HepG2 (cell line): ENCODE results near the gene SF1. TPM values are rescaled to one million over a fixed set of nuclear protein-coding genes. Genes with fewer than 3 reads are reported as not detected.

Source experiments
- ATAC-seq: fragments of 200-7000 bp; cut with Tn5 transposase; 3 replicates; pipeline ENCODE4 v1.9.1; 2020; ENCODE audit warnings: mild to moderate bottlenecking, moderate library complexity
- BruUV-seq: library from RNA; stranded (reverse); fragments of 400-500 nt; replicated peaks from 2 replicates; lab custom pipeline; 2021; lab: Mats Ljungman, UMichigan
- CTCF ChIA-PET: fragments of 300-600 bp; formaldehyde crosslinking; extraction: SDS; loops from one replicate; lab custom pipeline; 2021; ENCODE audit warnings: low total read pairs, inconsistent platforms, low intra/inter-chr PET ratio; lab: Yijun Ruan, JAX
- POLR2A ChIA-PET: fragments of 350-600 bp; sonication (Branson Sonifier 250); formaldehyde crosslinking; loops from one replicate; lab custom pipeline; 2020; ENCODE audit warnings: antibody characterized with exemption, inconsistent platforms; lab: Yijun Ruan, JAX
- DNase-seq: peaks from one replicate; pipeline ENCODE4 v3.0.0-alpha.2; 2015; ENCODE audit warnings: low spot score
- FAIRE-seq: peaks from 3 replicates; lab custom pipeline; 2011; peaks lifted over from hg19 to GRCh38; lab: Jason Lieb, UNC
- H2AFZ ChIP-seq: one replicate; pipeline ENCODE4 v1.6.1; 2011; ENCODE audit warnings: low read length, inconsistent platforms
- H3K27ac ChIP-seq: fragments of 300-600 bp; 3 replicates; pipeline ENCODE4 v1.8.0; 2011; ENCODE audit warnings: mixed run types, mild to moderate bottlenecking, mixed read lengths, low read length, inconsistent platforms; ENCODE audit not compliant: insufficient read depth; ENCODE audit errors: extremely low read length
- H3K27me3 ChIP-seq, 2 experiments: fragments of 200-600 bp in 1 of 2; 2 replicates in 1 of 2; 3 replicates in 1 of 2; pipeline versions ENCODE4 v1.6.0 to v1.8.0; 2011; ENCODE audit warnings: low read length in 2 of 2, mild to moderate bottlenecking in 2 of 2, moderate library complexity in 2 of 2, inconsistent platforms in 1 of 2; ENCODE audit not compliant: insufficient read depth in 2 of 2, control insufficient read depth in 1 of 2
- H3K36me3 ChIP-seq, 2 experiments: fragments of 200-600 bp in 1 of 2; replicated peaks in 1 of 2; 2 replicates in 1 of 2; 3 replicates in 1 of 2; pipeline versions ENCODE4 v1.5.1 to v1.8.0; 2011; ENCODE audit warnings: low read length in 2 of 2, inconsistent platforms in 1 of 2; ENCODE audit not compliant: insufficient read depth in 2 of 2, control insufficient read depth in 1 of 2
- H3K4me1 ChIP-seq: 2 replicates; pipeline ENCODE4 v1.5.1; 2012; ENCODE audit warnings: low read length, inconsistent platforms; ENCODE audit not compliant: insufficient read depth
- H3K4me2 ChIP-seq: 2 replicates; pipeline ENCODE4 v1.6.0; 2011; ENCODE audit warnings: low read depth, low read length, inconsistent platforms
- H3K4me3 ChIP-seq, 3 experiments: fragments of 200-600 bp in 1 of 3; sonication (generic), shearing (Covaris generic) in 1 of 3; replicated peaks in 1 of 3; 2 replicates each; pipeline ENCODE4 v1.5.1; 2011 to 2016; ENCODE audit warnings: low read length in 3 of 3, inconsistent platforms in 2 of 3, low read depth in 2 of 3, mild to moderate bottlenecking in 2 of 3, control low read depth in 1 of 3, mixed read lengths in 1 of 3; ENCODE audit not compliant: insufficient read depth in 1 of 3
- H3K79me2 ChIP-seq: one replicate; pipeline ENCODE4 v1.6.1; 2011; ENCODE audit warnings: low read length, inconsistent platforms; ENCODE audit not compliant: insufficient read depth
- H3K9ac ChIP-seq: 2 replicates; pipeline ENCODE4 v1.6.0; 2011; ENCODE audit warnings: mild to moderate bottlenecking, low read depth, low read length, inconsistent platforms; ENCODE audit not compliant: insufficient read depth
- H3K9me3 ChIP-seq: 2 replicates; pipeline ENCODE4 v1.5.1; 2012; ENCODE audit warnings: mild to moderate bottlenecking, low read length
- H4K20me1 ChIP-seq: 2 replicates; pipeline ENCODE4 v1.6.0; 2011; ENCODE audit warnings: inconsistent platforms, mild to moderate bottlenecking, low read length, moderate library complexity; ENCODE audit not compliant: insufficient read depth
- AKAP8 ChIP-seq: sonication (generic); formaldehyde crosslinking; IDR thresholded peaks from 2 replicates; pipeline ENCODE4 v1.5.1; 2020; ENCODE audit warnings: mild to moderate bottlenecking, missing genetic modification reagents
- HOXA9 ChIP-seq: sonication (generic); formaldehyde crosslinking; IDR thresholded peaks from 2 replicates; pipeline ENCODE4 v1.8.1; 2022; ENCODE audit warnings: missing genetic modification reagents, mild to moderate bottlenecking, moderate library complexity, borderline replicate concordance
- IKZF4 ChIP-seq: sonication (generic); formaldehyde crosslinking; IDR thresholded peaks from 2 replicates; pipeline ENCODE4 v1.5.1; 2020; ENCODE audit warnings: borderline replicate concordance, mild to moderate bottlenecking, low read depth, missing genetic modification reagents; ENCODE audit errors: not compliant biosample characterization
- MBD4 ChIP-seq: IDR thresholded peaks from 2 replicates; pipeline ENCODE4 v1.6.1; 2012; ENCODE audit warnings: low read length, inconsistent platforms, borderline replicate concordance
- PCBP2 ChIP-seq: fragments of 200-400 bp; formaldehyde crosslinking; optimal IDR thresholded peaks from 2 replicates; pipeline ENCODE3; 2018; ENCODE audit warnings: low read length, low read depth; ENCODE audit not compliant: poor library complexity, severe bottlenecking
- POLR2AphosphoS2 ChIP-seq: IDR thresholded peaks from 2 replicates; pipeline ENCODE4 v1.6.1; 2011; ENCODE audit warnings: low read depth, low read length, improper control_type of control experiment
- SP1 ChIP-seq, 2 experiments: fragments of 450-650 bp in 1 of 2; sonication (generic) in 1 of 2; formaldehyde crosslinking in 1 of 2; IDR thresholded peaks; 2 replicates each; pipeline versions ENCODE4 v1.4.0 to v1.6.1; 2016 to 2020; ENCODE audit warnings: missing genetic modification reagents in 1 of 2
- TCF7L2 ChIP-seq: IDR thresholded peaks from 2 replicates; pipeline ENCODE4 v1.6.1; 2011; ENCODE audit warnings: mild to moderate bottlenecking, low read depth, low read length, moderate library complexity
- ZFX ChIP-seq: sonication (generic); formaldehyde crosslinking; IDR thresholded peaks from 2 replicates; pipeline ENCODE4 v1.4.0; 2020; ENCODE audit warnings: mild to moderate bottlenecking, low read depth, missing genetic modification reagents, moderate library complexity
- ZFY ChIP-seq: sonication (generic); formaldehyde crosslinking; IDR thresholded peaks from 2 replicates; pipeline ENCODE4 v1.4.0; 2020; ENCODE audit warnings: missing genetic modification reagents
- ZNF768 ChIP-seq: sonication (generic); formaldehyde crosslinking; IDR thresholded peaks from 2 replicates; pipeline ENCODE4 v1.4.0; 2020; ENCODE audit warnings: missing genetic modification reagents
- ZSCAN21 ChIP-seq: sonication (generic); formaldehyde crosslinking; IDR thresholded peaks from 2 replicates; pipeline ENCODE4 v1.8.0; 2022; ENCODE audit warnings: mild to moderate bottlenecking, missing genetic modification reagents, moderate library complexity, borderline replicate concordance
- WGBS: methylation state at CpG from one replicate; pipeline ENCODE4 v1.1.6; 2017; ENCODE audit warnings: low lambda C conversion rate; 5-methylcytosine and 5-hydroxymethylcytosine counted together
- in situ Hi-C: cut with HindIII; loops from 2 replicates; pipeline ENCODE4 v1.10.0; 2017; ENCODE audit warnings: low pct_unique_long_range_greater_than_20kb; ENCODE audit not compliant: extremely low pct_ligation_motif_present
- intact Hi-C: fragments of 100-400 bp; cut with micrococcal nuclease; formaldehyde crosslinking; loops from one replicate; pipeline ENCODE4 v1.10.0; 2022; ENCODE audit not compliant: unreplicated experiment
- polyA plus RNA-seq, 8 experiments: library from polyadenylated mRNA; depleted of rRNA in 3 of 8; stranded (reverse) in 7 of 8; unstranded in 1 of 8; fragments of >200 nt; fragmentation: Illumina TruSeq in 4 of 8; extraction: Trizol in 4 of 8; gene quantifications; 2 replicates each; pipeline versions ENCODE4 v1.2.1 to v1.2.3, GENCODE V29; 2011 to 2016; ENCODE audit warnings: low read depth in 4 of 8, missing spikeins in 1 of 8, mixed read lengths in 1 of 8; ENCODE audit not compliant: insufficient read depth in 1 of 8
- total RNA-seq, 5 experiments: library from RNA; depleted of rRNA; stranded (reverse); fragments of >200 nt; fragmentation: Illumina TruSeq; extraction: Trizol; gene quantifications; 2 replicates each; pipeline ENCODE4 v1.2.3, GENCODE V29; 2016; ENCODE audit warnings: low read depth in 1 of 5
- TF ChIP-seq, protein P1 (sequence below): sonication (generic); formaldehyde crosslinking; IDR thresholded peaks from 2 replicates; pipeline ENCODE4 v1.4.0; 2020; ENCODE audit warnings: missing genetic modification reagents; ENCODE audit errors: not compliant biosample characterization
- TF ChIP-seq, protein P2 (sequence below): sonication (generic); formaldehyde crosslinking; IDR thresholded peaks from 2 replicates; pipeline ENCODE4 v1.4.0; 2020; ENCODE audit warnings: mild to moderate bottlenecking, missing genetic modification reagents
- TF ChIP-seq, protein P3 (sequence below): sonication (generic); formaldehyde crosslinking; IDR thresholded peaks from 2 replicates; pipeline ENCODE4 v1.9.0; 2021; ENCODE audit warnings: missing genetic modification reagents, mild to moderate bottlenecking, borderline replicate concordance

Gene SF1
- total and polyA plus RNA-seq, 2 of the 13 experiments (the other 11 are each of a cell fraction or from before 2014, with no cell fraction given), result 55.5 to 70.4 TPM

DNA sequence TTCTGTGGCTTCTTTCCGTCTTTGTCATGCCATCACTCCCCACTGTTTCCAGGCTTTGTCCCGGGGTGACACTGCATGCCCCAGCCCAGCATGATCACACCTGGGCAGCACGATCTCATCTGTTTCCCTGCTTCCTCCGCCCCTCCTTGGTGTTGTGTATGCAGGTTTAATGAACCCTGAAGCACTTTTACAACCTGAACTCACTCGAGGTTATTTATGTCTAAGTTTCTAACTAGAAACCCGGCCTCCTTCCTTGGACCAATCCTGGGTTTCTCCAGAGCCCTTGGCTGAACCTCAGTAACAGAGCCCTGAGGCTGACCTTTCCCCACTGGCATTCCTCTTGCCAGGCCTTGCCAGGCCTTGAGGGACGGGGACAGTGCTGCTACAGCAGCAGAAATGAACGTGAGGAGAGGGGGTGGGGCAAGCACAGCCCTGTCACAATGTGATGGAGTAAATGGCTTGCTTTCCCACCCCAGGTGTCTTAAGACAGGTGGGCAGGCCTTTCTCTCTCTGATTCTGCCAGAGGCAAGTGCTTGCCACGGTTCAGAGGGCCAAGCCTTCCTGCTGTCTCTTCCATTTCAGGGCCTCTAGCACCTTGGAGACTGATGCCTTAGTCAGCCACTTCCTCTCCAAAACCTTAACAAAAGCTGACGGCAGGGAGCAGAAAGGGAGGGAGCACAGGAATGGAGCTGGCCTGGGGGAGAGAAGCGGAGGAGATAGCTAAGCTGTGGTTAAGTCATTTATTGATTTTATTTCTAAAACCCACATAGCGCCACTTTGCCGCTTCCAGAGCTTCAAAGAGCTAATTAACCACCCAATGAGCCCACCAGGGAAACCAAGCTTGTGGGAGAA is 15.4 kb downstream of the SF1 start (continued):
- TF ChIP-seq ZFY (CRISPR knock-in tag), result 0 out of 2 replicates have a peak, but pooled peaks have one; percentile 22

DNA sequence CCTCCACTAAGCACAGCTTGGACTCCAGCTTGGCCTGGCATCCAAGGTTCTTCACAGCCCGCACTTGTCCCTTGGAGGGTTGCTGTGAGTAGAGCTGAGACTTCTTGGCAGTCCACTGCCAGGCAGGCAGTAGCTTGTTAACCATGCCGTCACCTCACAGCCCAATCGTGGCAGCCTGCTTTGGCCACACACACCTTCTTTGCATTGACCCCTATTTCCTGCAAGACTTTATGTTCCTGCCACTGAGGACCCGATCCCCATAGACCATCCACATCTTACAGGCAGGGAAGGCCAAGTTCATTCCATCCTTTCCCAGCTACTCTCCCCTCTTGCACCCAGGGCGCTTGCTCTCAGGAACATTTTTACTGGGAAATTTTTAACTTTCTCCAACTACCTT is 16.1 kb downstream of the SF1 start:
- intact Hi-C loops (no loop called here), in situ Hi-C loops (no loop called here)
- Histone ChIP-seq H3K4me2 (no peak overlapping the region), H3K27me3 (peaks cover 0 to 4% of the 10 kb centered on the region in 2 experiments; a peak in 1 of 5 replicates), H3K79me2 (peaks cover 3% of the 10 kb centered on the region), H2AFZ (no peak overlapping the region), H4K20me1 (peaks cover 43% of the 10 kb centered on the region), H3K9ac (no peak overlapping the region), H3K4me1 (peaks cover 27% of the 10 kb centered on the region), H3K9me3 (no peaks in the 10 kb centered on the region), H3K27ac (no peak overlapping the region), H3K4me3 (no peak overlapping the region), H3K36me3 (peaks cover 22 to 38% of the 10 kb centered on the region in 2 experiments)
- POLR2A ChIA-PET, result interaction anchor here (1.4 to 3.8 kb wide), 2 partner anchors 16 to 59 kb away, joined by 3 to 23 read pairs; partner anchors contain the start of gene SF1
- TSS peak; percentile 38 for BruUV-seq
- DNase-seq (no peak), ATAC-seq (no peak), FAIRE-seq (no peak)
- CTCF ChIA-PET, result no interaction called here
- 80% methylated on average over 5 of the region's 5 CpGs for WGBS
- TF ChIP-seq POLR2AphosphoS2 (peak; percentile 87; the same call in 1 of the 2 replicates), IKZF4 (CRISPR knock-in tag) (no peak), ZSCAN21 (no peak), ZNF768 (no peak), TCF7L2 (no peak), PCBP2 (no peak), AKAP8 (CRISPR knock-in tag) (peak; percentile 61; the same call in 1 of the 2 replicates), MBD4 (no peak), ZFX (CRISPR knock-in tag) (no peak), HOXA9 (no peak), SP1 (IDR thresholded peaks at IDR 0.05) (no peak), SP1 (CRISPR knock-in tag; IDR thresholded peaks at IDR 0.05) (no peak)
- TF ChIP-seq, protein P1, sequence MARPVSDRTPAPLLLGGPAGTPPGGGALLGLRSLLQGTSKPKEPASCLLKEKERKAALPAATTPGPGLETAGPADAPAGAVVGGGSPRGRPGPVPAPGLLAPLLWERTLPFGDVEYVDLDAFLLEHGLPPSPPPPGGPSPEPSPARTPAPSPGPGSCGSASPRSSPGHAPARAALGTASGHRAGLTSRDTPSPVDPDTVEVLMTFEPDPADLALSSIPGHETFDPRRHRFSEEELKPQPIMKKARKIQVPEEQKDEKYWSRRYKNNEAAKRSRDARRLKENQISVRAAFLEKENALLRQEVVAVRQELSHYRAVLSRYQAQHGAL, result no peak
- TF ChIP-seq, protein P2, sequence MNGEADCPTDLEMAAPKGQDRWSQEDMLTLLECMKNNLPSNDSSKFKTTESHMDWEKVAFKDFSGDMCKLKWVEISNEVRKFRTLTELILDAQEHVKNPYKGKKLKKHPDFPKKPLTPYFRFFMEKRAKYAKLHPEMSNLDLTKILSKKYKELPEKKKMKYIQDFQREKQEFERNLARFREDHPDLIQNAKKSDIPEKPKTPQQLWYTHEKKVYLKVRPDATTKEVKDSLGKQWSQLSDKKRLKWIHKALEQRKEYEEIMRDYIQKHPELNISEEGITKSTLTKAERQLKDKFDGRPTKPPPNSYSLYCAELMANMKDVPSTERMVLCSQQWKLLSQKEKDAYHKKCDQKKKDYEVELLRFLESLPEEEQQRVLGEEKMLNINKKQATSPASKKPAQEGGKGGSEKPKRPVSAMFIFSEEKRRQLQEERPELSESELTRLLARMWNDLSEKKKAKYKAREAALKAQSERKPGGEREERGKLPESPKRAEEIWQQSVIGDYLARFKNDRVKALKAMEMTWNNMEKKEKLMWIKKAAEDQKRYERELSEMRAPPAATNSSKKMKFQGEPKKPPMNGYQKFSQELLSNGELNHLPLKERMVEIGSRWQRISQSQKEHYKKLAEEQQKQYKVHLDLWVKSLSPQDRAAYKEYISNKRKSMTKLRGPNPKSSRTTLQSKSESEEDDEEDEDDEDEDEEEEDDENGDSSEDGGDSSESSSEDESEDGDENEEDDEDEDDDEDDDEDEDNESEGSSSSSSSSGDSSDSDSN (CRISPR knock-in tag), result no peak
- TF ChIP-seq, protein P3, sequence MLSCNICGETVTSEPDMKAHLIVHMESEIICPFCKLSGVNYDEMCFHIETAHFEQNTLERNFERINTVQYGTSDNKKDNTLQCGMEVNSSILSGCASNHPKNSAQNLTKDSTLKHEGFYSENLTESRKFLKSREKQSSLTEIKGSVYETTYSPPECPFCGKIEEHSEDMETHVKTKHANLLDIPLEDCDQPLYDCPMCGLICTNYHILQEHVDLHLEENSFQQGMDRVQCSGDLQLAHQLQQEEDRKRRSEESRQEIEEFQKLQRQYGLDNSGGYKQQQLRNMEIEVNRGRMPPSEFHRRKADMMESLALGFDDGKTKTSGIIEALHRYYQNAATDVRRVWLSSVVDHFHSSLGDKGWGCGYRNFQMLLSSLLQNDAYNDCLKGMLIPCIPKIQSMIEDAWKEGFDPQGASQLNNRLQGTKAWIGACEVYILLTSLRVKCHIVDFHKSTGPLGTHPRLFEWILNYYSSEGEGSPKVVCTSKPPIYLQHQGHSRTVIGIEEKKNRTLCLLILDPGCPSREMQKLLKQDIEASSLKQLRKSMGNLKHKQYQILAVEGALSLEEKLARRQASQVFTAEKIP (CRISPR knock-in tag), result no peak
